HL-60 (cell line): ENCODE measurements around the gene SLC25A51.

Experiments used
- CTCF ChIP-seq: IDR thresholded peaks from one replicate; pipeline ENCODE4 v1.5.1; 2011; ENCODE audit warnings: low read length, control low read depth, inconsistent platforms; ENCODE audit not compliant: insufficient read depth
- GABPA ChIP-seq: IDR thresholded peaks from 2 replicates; pipeline ENCODE4 v1.6.1; 2012; ENCODE audit warnings: low read depth
- POLR2AphosphoS5 ChIP-seq: IDR thresholded peaks from 2 replicates; pipeline ENCODE4 v1.6.1; 2012; ENCODE audit warnings: low read depth

GRCh38 chr9:37919956-37920335 is 16.0 kb upstream of the SLC25A51 start:
- no peak for TF ChIP-seq CTCF
- TF ChIP-seq POLR2AphosphoS5, result no peak
- TF ChIP-seq GABPA, result no peak
